Measurements from ENCODE around the gene DDR1. TPM values are rescaled to one million over a fixed set of nuclear protein-coding genes. Genes with fewer than 3 reads are reported as not detected.
A peak's percentile ranks its signal among the peaks of the same experiment; 100 is the strongest.

Gene DDR1
- total RNA-seq, 1 experiment from 2014 or later, result 95.2 TPM

GRCh38 chr6:30898750-30899360 is 14.5 kb downstream of the DDR1 start:
- CTCF ChIA-PET, result no interaction called here
- Histone ChIP-seq H3K9me3 (ENCODE audit: control insufficient read depth, insufficient read depth, low read depth, low read length) (no peaks in the 10 kb centered on the region), H3K36me3 (ENCODE audit: control insufficient read depth, insufficient read depth, low read length) (no peaks in the 10 kb centered on the region), H3K27me3 (ENCODE audit: control insufficient read depth, insufficient read depth, low read length) (no peaks in the 10 kb centered on the region), H3K27ac (ENCODE audit: low read length) (no peak overlapping the region), H3K4me3 (ENCODE audit: low read depth in 2 of 2, low read length in 2 of 2) (no peak overlapping the region), H3K4me1 (ENCODE audit: control insufficient read depth, insufficient read depth, low read length) (no peaks in the 10 kb centered on the region)
- POLR2A ChIA-PET, result interaction anchor here (0.6 kb wide), 1 partner anchor 54 kb away, joined by 10 read pairs; no protein-coding TSS in a partner anchor
- DNase-seq (ENCODE audit: low read depth, low spot score) (no peak), ATAC-seq (0 out of 2 replicates have a peak, but pooled peaks have one; percentile 12)
- BruUV-seq (replicated peaks), result no TSS peak
- in situ Hi-C loops (cut with HindIII; ENCODE audit: low pct_unique_long_range_greater_than_20kb, low sequenced_read_pairs), result no loop called here
- TF ChIP-seq POLR2AphosphoS5 (IDR thresholded peaks at IDR 0.05; ENCODE audit: low read depth, low read length) (no peak), CTCF (IDR thresholded peaks at IDR 0.05) (no peak), SIN3A (IDR thresholded peaks at IDR 0.05; ENCODE audit: borderline replicate concordance, insufficient read depth, low read depth, low read length) (no peak), REST (IDR thresholded peaks at IDR 0.05; ENCODE audit: insufficient read depth in 1 of 2, low read depth in 2 of 2, low read length in 1 of 2) (no peak), TCF7L2 (IDR thresholded peaks at IDR 0.05; ENCODE audit: low read depth, low read length) (no peak)
- intact Hi-C loops (cut with micrococcal nuclease; ENCODE audit: unreplicated experiment), result no loop called here

GRCh38 chr6:30900863-30901417 is 16.6 kb downstream of the DDR1 start:
- BruUV-seq (replicated peaks), result no TSS peak
- Histone ChIP-seq H3K36me3 (ENCODE audit: control insufficient read depth, insufficient read depth, low read length) (no peaks in the 10 kb centered on the region), H3K4me3 (ENCODE audit: low read depth in 2 of 2, low read length in 2 of 2) (no peak overlapping the region), H3K27ac (ENCODE audit: low read length) (no peak overlapping the region), H3K27me3 (ENCODE audit: control insufficient read depth, insufficient read depth, low read length) (no peaks in the 10 kb centered on the region), H3K9me3 (ENCODE audit: control insufficient read depth, insufficient read depth, low read depth, low read length) (no peaks in the 10 kb centered on the region), H3K4me1 (ENCODE audit: control insufficient read depth, insufficient read depth, low read length) (no peaks in the 10 kb centered on the region)
- intact Hi-C loops (cut with micrococcal nuclease; ENCODE audit: unreplicated experiment) (no loop called here), in situ Hi-C loops (cut with HindIII; ENCODE audit: low pct_unique_long_range_greater_than_20kb, low sequenced_read_pairs) (no loop called here)
- ATAC-seq, result no peak
- ChIA-PET POLR2A (interaction anchor here (0.6 kb wide), 1 partner anchor 179 kb away, joined by 3 read pairs; no protein-coding TSS in a partner anchor), CTCF (no interaction called here)
- no peak for DNase-seq (ENCODE audit: low read depth, low spot score)
- TF ChIP-seq SIN3A (IDR thresholded peaks at IDR 0.05; ENCODE audit: borderline replicate concordance, insufficient read depth, low read depth, low read length), result no peak
- TF ChIP-seq REST (IDR thresholded peaks at IDR 0.05; ENCODE audit: insufficient read depth in 1 of 2, low read depth in 2 of 2, low read length in 1 of 2), result no peak
- TF ChIP-seq POLR2AphosphoS5 (IDR thresholded peaks at IDR 0.05; ENCODE audit: low read depth, low read length), result no peak
- TF ChIP-seq CTCF (IDR thresholded peaks at IDR 0.05), result no peak
- TF ChIP-seq TCF7L2 (IDR thresholded peaks at IDR 0.05; ENCODE audit: low read depth, low read length), result no peak

Measured in Panc1 (cell line).